ENCODE data around the gene CASP6. TPM values are rescaled to one million over a fixed set of nuclear protein-coding genes. Genes with fewer than 3 reads are reported as not detected.

The CASP6 gene
- polyA plus RNA-seq, 3 donors = 4.7 to 24.4 (median 23.3) TPM

DNA sequence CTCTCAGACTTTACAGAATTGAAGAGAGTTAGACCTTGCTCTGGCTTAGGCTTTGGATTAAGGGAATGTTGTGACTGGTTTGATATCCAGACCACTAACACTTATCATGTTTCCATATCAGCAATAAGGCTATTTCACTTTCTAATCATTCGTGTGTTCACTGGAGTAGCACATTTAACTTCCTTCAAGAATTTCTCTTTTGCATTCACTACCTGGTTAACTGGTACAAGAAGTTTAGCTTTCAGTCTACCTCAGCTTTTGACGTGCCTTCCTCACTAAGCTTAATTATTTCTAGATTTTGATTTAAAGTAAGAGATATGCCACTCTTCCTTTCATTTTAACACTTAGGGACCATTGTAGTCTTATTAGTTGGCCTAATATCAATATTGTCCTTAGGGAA lies 62.6 kb downstream of the CASP6 start:
- no peak for DNase-seq
- Histone ChIP-seq H3K27me3 (ENCODE audit: control insufficient read depth in 2 of 2, insufficient read depth in 2 of 2, low read length in 2 of 2) (no peaks in the 10 kb centered on the region), H3K27ac (ENCODE audit: low read depth in 1 of 2, low read length in 2 of 2) (no peak overlapping the region), H3K36me3 (replicated peaks in 1 of 2; ENCODE audit: control insufficient read depth in 1 of 2, insufficient read depth in 2 of 2, low read length in 2 of 2) (no peaks in the 10 kb centered on the region), H3K4me3 (replicated peaks in 1 of 3; ENCODE audit: low read depth in 2 of 3, low read length in 3 of 3) (no peak overlapping the region), H3K79me2 (ENCODE audit: insufficient read depth, low read length) (peaks cover 12% of the 10 kb centered on the region), H4K20me1 (ENCODE audit: insufficient read depth, low read length) (peaks cover 78% of the 10 kb centered on the region), H3K4me2 (replicated peaks; ENCODE audit: extremely low read depth, low read length, poor library complexity, severe bottlenecking) (no peak overlapping the region), H3K4me1 (ENCODE audit: control insufficient read depth in 1 of 2, insufficient read depth in 2 of 2, low read length in 2 of 2) (no peaks in the 10 kb centered on the region), H3K9ac (ENCODE audit: insufficient read depth, low read length, poor library complexity, severe bottlenecking) (no peak overlapping the region), H2AFZ (ENCODE audit: insufficient read depth, low read depth, low read length, poor library complexity, severe bottlenecking) (no peak overlapping the region), H3K9me3 (replicated peaks in 1 of 2; ENCODE audit: control insufficient read depth in 1 of 2, insufficient read depth in 1 of 2, low read length in 2 of 2) (peaks cover 0 to 4% of the 10 kb centered on the region in 2 donors)
- Mint-ChIP-seq H3K27me3 (ENCODE audit: low read depth in 3 of 3) (peaks cover 0 to 3% (median 0%) of the 10 kb centered on the region in 3 donors), H3K9me3 (peaks cover 3 to 12% (median 7%) of the 10 kb centered on the region in 7 donors), H3K27ac (peak overlapping the region in 1 of 7 donors; percentile 55), H3K4me3 (no peak overlapping the region), H3K36me3 (peaks cover 4 to 16% of the 10 kb centered on the region in 2 donors), H3K4me1 (no peaks in the 10 kb centered on the region)
- WGBS (ENCODE audit: insufficient coverage) = no CpG with 5 or more reads among the region's 2 CpGs
- TF ChIP-seq, protein P1, sequence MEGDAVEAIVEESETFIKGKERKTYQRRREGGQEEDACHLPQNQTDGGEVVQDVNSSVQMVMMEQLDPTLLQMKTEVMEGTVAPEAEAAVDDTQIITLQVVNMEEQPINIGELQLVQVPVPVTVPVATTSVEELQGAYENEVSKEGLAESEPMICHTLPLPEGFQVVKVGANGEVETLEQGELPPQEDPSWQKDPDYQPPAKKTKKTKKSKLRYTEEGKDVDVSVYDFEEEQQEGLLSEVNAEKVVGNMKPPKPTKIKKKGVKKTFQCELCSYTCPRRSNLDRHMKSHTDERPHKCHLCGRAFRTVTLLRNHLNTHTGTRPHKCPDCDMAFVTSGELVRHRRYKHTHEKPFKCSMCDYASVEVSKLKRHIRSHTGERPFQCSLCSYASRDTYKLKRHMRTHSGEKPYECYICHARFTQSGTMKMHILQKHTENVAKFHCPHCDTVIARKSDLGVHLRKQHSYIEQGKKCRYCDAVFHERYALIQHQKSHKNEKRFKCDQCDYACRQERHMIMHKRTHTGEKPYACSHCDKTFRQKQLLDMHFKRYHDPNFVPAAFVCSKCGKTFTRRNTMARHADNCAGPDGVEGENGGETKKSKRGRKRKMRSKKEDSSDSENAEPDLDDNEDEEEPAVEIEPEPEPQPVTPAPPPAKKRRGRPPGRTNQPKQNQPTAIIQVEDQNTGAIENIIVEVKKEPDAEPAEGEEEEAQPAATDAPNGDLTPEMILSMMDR (IDR thresholded peaks at IDR 0.05) = no peak
- intact Hi-C loops (cut with micrococcal nuclease) = no loop called here

Small RNAs within 50 kb of the gene (small RNA-seq; reads per million reads assigned to genes)
- gene HIGD1AP14 (ENCODE audit: insufficient read length, low read depth) = not detected

Other genes with a start within 250 kb of the CASP6 start
- 100 to 1,000 TPM; 117 to 125 (median 123) TPM for gene MCUB, start 143.2 kb downstream of the CASP6 start, polyA plus RNA-seq
- gene PLA2G12A, start 26.6 kb upstream of the CASP6 start, polyA plus RNA-seq = 10 to 100 TPM in 2 of 3 donors, 1 to 10 TPM in 1; 1.8 to 16.2 (median 15.1) TPM
- gene CFI, start 98.6 kb upstream of the CASP6 start, polyA plus RNA-seq = not detected
- gene GAR1, start 112.3 kb upstream of the CASP6 start, polyA plus RNA-seq = 1 to 10 TPM; 4.3 to 8.7 (median 4.7) TPM
- gene RRH, start 124.5 kb upstream of the CASP6 start, polyA plus RNA-seq = not detected
- under 1 TPM in 1 of 3 donors, not detected in 2; 0.07 TPM for gene LRIT3, start 144.7 kb upstream of the CASP6 start, polyA plus RNA-seq
- 1 to 10 TPM in 1 of 3 donors, under 1 TPM in 1, not detected in 1; 0.17 to 4.8 TPM for gene EGF, start 209.4 kb upstream of the CASP6 start, polyA plus RNA-seq